Stimulated activated naive CD8-positive, alpha-beta T cell treated with anti-CD3 and anti-CD28 coated beads, Interleukin-15, amount 100 ng/mL, for 72 hours (primary cell): ENCODE results near the gene HS6ST1.

Source experiments
- ATAC-seq: fragments of 150-1000 bp; cut with Tn5 transposase; 2 replicates; pipeline ENCODE4 v1.10.0; 2021; ENCODE audit warnings: mild to moderate bottlenecking, moderate library complexity
- DNase-seq, 2 donors: peaks; one replicate each; pipeline ENCODE4 v3.0.0; 2021 to 2022
- H3K27ac Mint-ChIP-seq, 2 donors: one replicate each; pipeline ENCODE4 v1.8.0; 2022; ENCODE audit warnings: mild to moderate bottlenecking in 2 of 2, mixed read lengths in 2 of 2, moderate library complexity in 2 of 2
- H3K27me3 Mint-ChIP-seq: one replicate; pipeline ENCODE4 v1.8.0; 2022; ENCODE audit warnings: mixed read lengths
- H3K4me1 Mint-ChIP-seq: one replicate; pipeline ENCODE4 v1.8.0; 2022; ENCODE audit warnings: mild to moderate bottlenecking, mixed read lengths
- H3K4me3 Mint-ChIP-seq, 2 donors: one replicate each; pipeline ENCODE4 v1.8.0; 2022; ENCODE audit warnings: mild to moderate bottlenecking in 2 of 2, mixed read lengths in 2 of 2, moderate library complexity in 1 of 2
- H3K9me3 Mint-ChIP-seq, 2 donors: one replicate each; pipeline ENCODE4 v1.8.0; 2022; ENCODE audit warnings: mixed read lengths in 2 of 2

HS6ST1 gene

GRCh38 chr2:128288781-128289180, 29.9 kb downstream of the HS6ST1 start:
- H3K9me3 Mint-ChIP-seq = no peaks in the 10 kb centered on the region
- no peak overlapping the region for H3K4me3 Mint-ChIP-seq
- ATAC-seq (no peak), DNase-seq (no peak)
- peaks cover 17% of the 10 kb centered on the region for H3K4me1 Mint-ChIP-seq
- H3K27ac Mint-ChIP-seq = no peak overlapping the region
- H3K27me3 Mint-ChIP-seq = no peaks in the 10 kb centered on the region

- no peak for DNase-seq
- H3K27me3 Mint-ChIP-seq = no peaks in the 10 kb centered on the region
- no peak for ATAC-seq
- no peak overlapping the region for H3K27ac Mint-ChIP-seq
- H3K4me3 Mint-ChIP-seq = no peak overlapping the region
- H3K4me1 Mint-ChIP-seq = peaks cover 22% of the 10 kb centered on the region
- no peaks in the 10 kb centered on the region for H3K9me3 Mint-ChIP-seq
Observed at GRCh38 chr2:128287780-128288735, 30.6 kb downstream of the HS6ST1 start.

- Mint-ChIP-seq H3K4me1 (peaks cover 22% of the 10 kb centered on the region), H3K27me3 (no peaks in the 10 kb centered on the region), H3K4me3 (no peak overlapping the region), H3K9me3 (no peaks in the 10 kb centered on the region), H3K27ac (no peak overlapping the region)
- DNase-seq (no peak), ATAC-seq (no peak)
Observed at GRCh38 chr2:128286905-128287779, 31.5 kb downstream of the HS6ST1 start.

GRCh38 chr2:128286011-128286721, 32.5 kb downstream of the HS6ST1 start:
- H3K4me1 Mint-ChIP-seq = peaks cover 26% of the 10 kb centered on the region
- ATAC-seq (no peak), DNase-seq (no peak)
- no peaks in the 10 kb centered on the region for H3K9me3 Mint-ChIP-seq
- no peak overlapping the region for H3K27ac Mint-ChIP-seq
- no peak overlapping the region for H3K4me3 Mint-ChIP-seq
- no peaks in the 10 kb centered on the region for H3K27me3 Mint-ChIP-seq

GRCh38 chr2:128285329-128285931, 33.2 kb downstream of the HS6ST1 start:
- no peak for DNase-seq
- H3K4me1 Mint-ChIP-seq = peaks cover 34% of the 10 kb centered on the region
- no peaks in the 10 kb centered on the region for H3K27me3 Mint-ChIP-seq
- ATAC-seq = peak; percentile 41
- no peak overlapping the region for H3K27ac Mint-ChIP-seq
- no peak overlapping the region for H3K4me3 Mint-ChIP-seq
- no peaks in the 10 kb centered on the region for H3K9me3 Mint-ChIP-seq

GRCh38 chr2:128284841-128285240, 33.8 kb downstream of the HS6ST1 start:
- Mint-ChIP-seq H3K27me3 (no peaks in the 10 kb centered on the region), H3K27ac (no peak overlapping the region), H3K4me1 (peaks cover 40% of the 10 kb centered on the region), H3K9me3 (no peaks in the 10 kb centered on the region), H3K4me3 (no peak overlapping the region)
- ATAC-seq (no peak), DNase-seq (no peak)

GRCh38 chr2:128284037-128284441, 34.6 kb downstream of the HS6ST1 start:
- H3K4me1 Mint-ChIP-seq = peaks cover 46% of the 10 kb centered on the region
- H3K27ac Mint-ChIP-seq = no peak overlapping the region
- H3K4me3 Mint-ChIP-seq = no peak overlapping the region
- ATAC-seq = peak; percentile 11
- H3K9me3 Mint-ChIP-seq = no peaks in the 10 kb centered on the region
- DNase-seq = no peak
- no peaks in the 10 kb centered on the region for H3K27me3 Mint-ChIP-seq

- Mint-ChIP-seq H3K4me3 (no peak overlapping the region), H3K27ac (peak overlapping the region in 1 of 2 donors; percentile 79), H3K4me1 (peaks cover 42% of the 10 kb centered on the region), H3K27me3 (no peaks in the 10 kb centered on the region), H3K9me3 (no peaks in the 10 kb centered on the region)
- ATAC-seq (no peak), DNase-seq (no peak)
Observed at GRCh38 chr2:128282976-128283810, 35.5 kb downstream of the HS6ST1 start.

- no peaks in the 10 kb centered on the region for H3K27me3 Mint-ChIP-seq
- peaks cover 42% of the 10 kb centered on the region for H3K4me1 Mint-ChIP-seq
- H3K9me3 Mint-ChIP-seq = no peaks in the 10 kb centered on the region
- no peak overlapping the region for H3K27ac Mint-ChIP-seq
- no peak overlapping the region for H3K4me3 Mint-ChIP-seq
- ATAC-seq (no peak), DNase-seq (no peak)
Observed at GRCh38 chr2:128282246-128282975, 36.3 kb downstream of the HS6ST1 start.

- no peaks in the 10 kb centered on the region for H3K9me3 Mint-ChIP-seq
- H3K27me3 Mint-ChIP-seq = no peaks in the 10 kb centered on the region
- H3K4me1 Mint-ChIP-seq = peaks cover 42% of the 10 kb centered on the region
- ATAC-seq (no peak), DNase-seq (no peak)
- H3K27ac Mint-ChIP-seq = no peak overlapping the region
- no peak overlapping the region for H3K4me3 Mint-ChIP-seq
Observed at GRCh38 chr2:128281852-128282245, 36.8 kb downstream of the HS6ST1 start.

GRCh38 chr2:128280901-128281321, 37.8 kb downstream of the HS6ST1 start:
- peaks cover 42% of the 10 kb centered on the region for H3K4me1 Mint-ChIP-seq
- no peak overlapping the region for H3K4me3 Mint-ChIP-seq
- no peaks in the 10 kb centered on the region for H3K9me3 Mint-ChIP-seq
- H3K27me3 Mint-ChIP-seq = no peaks in the 10 kb centered on the region
- H3K27ac Mint-ChIP-seq = peak overlapping the region; percentile 57
- ATAC-seq (no peak), DNase-seq (no peak)

- Mint-ChIP-seq H3K4me3 (no peak overlapping the region), H3K27me3 (no peaks in the 10 kb centered on the region), H3K27ac (no peak overlapping the region), H3K9me3 (no peaks in the 10 kb centered on the region), H3K4me1 (peaks cover 42% of the 10 kb centered on the region)
- DNase-seq (no peak), ATAC-seq (no peak)
Observed at GRCh38 chr2:128280158-128280871, 38.4 kb downstream of the HS6ST1 start.

- no peak for DNase-seq
- no peaks in the 10 kb centered on the region for H3K27me3 Mint-ChIP-seq
- no peaks in the 10 kb centered on the region for H3K9me3 Mint-ChIP-seq
- no peak overlapping the region for H3K27ac Mint-ChIP-seq
- peaks cover 42% of the 10 kb centered on the region for H3K4me1 Mint-ChIP-seq
- no peak overlapping the region for H3K4me3 Mint-ChIP-seq
- no peak for ATAC-seq
Observed at GRCh38 chr2:128279786-128280157, 38.9 kb downstream of the HS6ST1 start.
